OCI-LY1 (cell line): ENCODE data around the gene G2E3.

ENCODE experiments used
- H2AFZ ChIP-seq: fragments of 200-600 bp; sonication (generic), shearing (Covaris generic); 2 replicates; pipeline ENCODE4 v1.6.0; 2014; ENCODE audit warnings: antibody characterized with exemption, mild to moderate bottlenecking, low read length
- H3F3A ChIP-seq: fragments of 200-600 bp; sonication (generic), shearing (Covaris generic); 2 replicates; pipeline ENCODE4 v1.6.0; 2014; ENCODE audit warnings: mild to moderate bottlenecking, antibody characterized with exemption, low read length, moderate library complexity; ENCODE audit not compliant: insufficient read depth
- H3K27ac ChIP-seq: fragments of 200-600 bp; sonication (generic); 2 replicates; pipeline ENCODE4 v1.5.1; 2014; ENCODE audit warnings: low read length, mixed run types, mild to moderate bottlenecking, low read depth; ENCODE audit not compliant: poor library complexity, severe bottlenecking
- H3K27me3 ChIP-seq: fragments of 200-600 bp; sonication (generic); 2 replicates; pipeline ENCODE4 v1.6.0; 2014; ENCODE audit warnings: antibody characterized with exemption, mild to moderate bottlenecking, low read length, moderate library complexity; ENCODE audit not compliant: insufficient read depth
- H3K36me3 ChIP-seq: fragments of 200-600 bp; sonication (generic); 2 replicates; pipeline ENCODE4 v1.6.1; 2014; ENCODE audit warnings: mild to moderate bottlenecking, antibody characterized with exemption, low read length, moderate library complexity, mixed read lengths; ENCODE audit not compliant: insufficient read depth
- H3K4me1 ChIP-seq: fragments of 200-600 bp; sonication (generic); 2 replicates; pipeline ENCODE4 v1.5.1; 2014; ENCODE audit warnings: mild to moderate bottlenecking, low read length, moderate library complexity; ENCODE audit not compliant: insufficient read depth, severe bottlenecking
- H3K4me2 ChIP-seq: fragments of 200-600 bp; sonication (generic), shearing (Covaris generic); 2 replicates; pipeline ENCODE4 v1.6.1; 2014; ENCODE audit warnings: low read length
- H3K4me3 ChIP-seq: fragments of 200-600 bp; sonication (generic); 2 replicates; pipeline ENCODE4 v1.5.1; 2014; ENCODE audit warnings: low read length, low read depth, mild to moderate bottlenecking, mixed read lengths; ENCODE audit not compliant: poor library complexity, severe bottlenecking
- H3K79me2 ChIP-seq: fragments of 200-600 bp; shearing (Covaris generic); 2 replicates; pipeline ENCODE4 v1.6.1; 2016; ENCODE audit warnings: mixed run types, low read length, mixed read lengths; ENCODE audit not compliant: insufficient read depth
- H3K9ac ChIP-seq: fragments of 200-600 bp; sonication (generic), shearing (Covaris generic); 2 replicates; pipeline ENCODE4 v1.6.1; 2014; ENCODE audit warnings: mild to moderate bottlenecking, low read length, mixed read lengths
- H3K9me2 ChIP-seq: fragments of 200-600 bp; sonication (generic), shearing (Covaris generic); 2 replicates; pipeline ENCODE4 v1.6.1; 2014; ENCODE audit warnings: low read depth, mild to moderate bottlenecking, low read length, mixed read lengths
- H3K9me3 ChIP-seq: fragments of 200-600 bp; shearing (Covaris generic); 2 replicates; pipeline ENCODE4 v1.6.1; 2014; ENCODE audit warnings: low read length, mixed read lengths
- H4K20me1 ChIP-seq: fragments of 200-600 bp; sonication (generic), shearing (Covaris generic); 2 replicates; pipeline ENCODE4 v1.6.0; 2016; ENCODE audit warnings: mild to moderate bottlenecking, low read length; ENCODE audit not compliant: insufficient read depth
- CTCF ChIP-seq: fragments of 200-600 bp; sonication (generic), shearing (Covaris generic); IDR thresholded peaks from 2 replicates; pipeline ENCODE4 v1.5.1; 2017; ENCODE audit warnings: mild to moderate bottlenecking, antibody characterized with exemption, low read length, moderate library complexity, mixed read lengths
- EZH2 ChIP-seq: fragments of 200-600 bp; sonication (generic), shearing (Covaris generic); IDR thresholded peaks from 2 replicates; pipeline ENCODE4 v1.8.0; 2017; ENCODE audit warnings: borderline replicate concordance, mixed run types, mild to moderate bottlenecking, antibody characterized with exemption, low read length, moderate library complexity, mixed read lengths

G2E3 gene

GRCh38 chr14:30528778-30529642 lies 29.9 kb upstream of the G2E3 start:
- no peak overlapping the region for H3K4me2 ChIP-seq
- no peaks in the 10 kb centered on the region for H3F3A ChIP-seq
- H3K9me2 ChIP-seq: no peaks in the 10 kb centered on the region
- H3K27ac ChIP-seq: no peak overlapping the region
- TF ChIP-seq CTCF (no peak), EZH2 (no peak)
- H2AFZ ChIP-seq: no peak overlapping the region
- H3K9ac ChIP-seq: no peak overlapping the region
- no peak overlapping the region for H3K4me3 ChIP-seq
- no peaks in the 10 kb centered on the region for H3K4me1 ChIP-seq
- H3K27me3 ChIP-seq: no peaks in the 10 kb centered on the region
- H3K79me2 ChIP-seq: no peaks in the 10 kb centered on the region
- 0 out of 2 replicates have a peak, but pooled peaks cover 3% of the 10 kb centered on the region for H3K9me3 ChIP-seq
- no peaks in the 10 kb centered on the region; the same call in 1 of the 2 replicates for H3K36me3 ChIP-seq
- H4K20me1 ChIP-seq: no peaks in the 10 kb centered on the region

- H3K9me2 ChIP-seq: no peaks in the 10 kb centered on the region
- H3K36me3 ChIP-seq: no peaks in the 10 kb centered on the region; the same call in 1 of the 2 replicates
- no peaks in the 10 kb centered on the region for H3K79me2 ChIP-seq
- no peak overlapping the region for H3K4me3 ChIP-seq
- H3K9ac ChIP-seq: no peak overlapping the region
- H3K4me1 ChIP-seq: no peaks in the 10 kb centered on the region
- H3K9me3 ChIP-seq: 0 out of 2 replicates have a peak, but pooled peaks cover 3% of the 10 kb centered on the region
- H4K20me1 ChIP-seq: no peaks in the 10 kb centered on the region
- H3F3A ChIP-seq: no peaks in the 10 kb centered on the region
- no peak overlapping the region for H3K4me2 ChIP-seq
- TF ChIP-seq CTCF: no peak
- TF ChIP-seq EZH2: no peak
- H3K27me3 ChIP-seq: no peaks in the 10 kb centered on the region
- no peak overlapping the region for H2AFZ ChIP-seq
- H3K27ac ChIP-seq: no peak overlapping the region
Measured at GRCh38 chr14:30532264-30532663, 26.7 kb upstream of the G2E3 start.

- Histone ChIP-seq H2AFZ (no peak overlapping the region), H3F3A (no peaks in the 10 kb centered on the region), H4K20me1 (no peaks in the 10 kb centered on the region), H3K9me3 (no peaks in the 10 kb centered on the region), H3K4me2 (no peak overlapping the region), H3K79me2 (no peaks in the 10 kb centered on the region), H3K36me3 (no peaks in the 10 kb centered on the region), H3K27me3 (no peaks in the 10 kb centered on the region), H3K9me2 (no peaks in the 10 kb centered on the region), H3K9ac (no peak overlapping the region), H3K27ac (no peak overlapping the region), H3K4me1 (no peaks in the 10 kb centered on the region), H3K4me3 (no peak overlapping the region)
- TF ChIP-seq EZH2 (no peak), CTCF (no peak)
Measured at GRCh38 chr14:30533126-30533525, 25.8 kb upstream of the G2E3 start.
